TTC549 (cell line): ENCODE results near the gene ITPK1.
"Not testable (repeated sequence)": the region's sequence is repeated elsewhere in the genome, so short reads cannot be mapped to it uniquely, and the experiment has no call there.

Source experiments
- FAIRE-seq: peaks from 2 replicates; lab custom pipeline; 2012; peaks lifted over from hg19 to GRCh38; lab: Jason Lieb, UNC

ITPK1 gene

DNA sequence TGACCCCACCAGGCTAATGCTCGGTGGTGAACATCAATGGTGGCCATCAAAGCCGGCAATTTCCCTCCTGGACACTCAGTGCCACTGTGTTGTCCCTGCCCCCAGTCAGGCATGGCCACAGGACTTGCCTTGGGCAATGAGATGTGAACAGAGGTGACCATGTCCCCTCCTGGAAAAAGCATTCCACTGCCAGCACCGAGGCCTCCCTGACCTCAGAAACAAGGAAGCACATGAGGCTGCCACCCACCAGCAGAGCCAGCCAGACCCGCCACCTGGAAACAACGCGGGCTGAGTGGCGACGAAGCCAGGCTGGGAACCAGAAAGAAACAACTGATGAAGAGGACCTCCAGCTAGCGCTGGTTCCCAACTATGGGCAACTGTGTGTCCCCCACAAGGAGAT, 31.8 kb downstream of the ITPK1 start:
- FAIRE-seq: no peak

GRCh38 chr14:93082576-93083001, 33.1 kb downstream of the ITPK1 start:
- no peak for FAIRE-seq

GRCh38 chr14:93081876-93082570, 33.7 kb downstream of the ITPK1 start:
- FAIRE-seq: no peak

- FAIRE-seq: no peak
These were observed 35.8 kb downstream of the ITPK1 start for GRCh38 chr14:93079865-93080403.

DNA sequence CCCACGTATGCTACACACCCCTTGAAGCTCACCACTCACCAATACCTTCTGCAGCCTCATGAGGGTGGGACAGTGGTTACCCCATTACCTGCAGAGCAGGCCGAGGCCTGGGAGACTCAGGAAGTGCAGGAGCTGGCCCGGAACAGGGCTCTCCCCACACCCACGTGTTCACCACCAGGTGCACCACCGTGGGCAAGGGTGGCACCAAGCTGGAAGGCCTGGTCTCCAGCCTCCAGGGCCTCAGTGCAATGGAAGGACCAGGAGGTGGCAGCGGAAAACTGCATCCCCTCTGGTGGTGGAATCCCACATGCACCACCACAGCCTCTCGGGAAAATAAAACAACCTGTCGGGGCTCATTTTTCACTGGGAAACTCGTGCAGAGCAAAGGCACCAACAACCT, 36.4 kb downstream of the ITPK1 start:
- FAIRE-seq: no peak

- no peak for FAIRE-seq
These were observed 36.9 kb downstream of the ITPK1 start for GRCh38 chr14:93078870-93079269.

- FAIRE-seq: no peak
These were observed 39.0 kb downstream of the ITPK1 start for GRCh38 chr14:93076755-93077154.

GRCh38 chr14:93075891-93076290, 39.8 kb downstream of the ITPK1 start:
- FAIRE-seq: no peak

- FAIRE-seq: no peak
These were observed 41.6 kb downstream of the ITPK1 start for GRCh38 chr14:93073910-93074769.

DNA sequence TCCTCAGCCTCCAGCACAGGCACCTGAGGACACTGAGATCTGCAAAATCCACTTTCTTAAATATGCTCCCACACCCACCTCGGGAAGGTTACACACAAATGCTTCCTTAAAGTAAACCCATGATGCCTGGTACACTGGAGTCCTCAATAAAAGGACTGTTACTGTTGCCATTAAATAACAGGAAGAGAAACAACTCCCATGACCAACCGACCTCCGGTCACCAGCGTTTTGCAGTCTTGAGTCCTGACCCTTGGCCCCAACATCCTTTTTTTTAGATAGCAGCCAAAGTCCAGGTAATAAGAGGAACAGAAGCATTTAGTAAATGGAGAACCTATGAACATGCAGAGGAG, 42.4 kb downstream of the ITPK1 start:
- no peak for FAIRE-seq

GRCh38 chr14:93072659-93073357, 42.9 kb downstream of the ITPK1 start:
- FAIRE-seq: no peak

GRCh38 chr14:93068711-93069110, 47.0 kb downstream of the ITPK1 start:
- no peak for FAIRE-seq

- no peak for FAIRE-seq
These were observed 48.6 kb downstream of the ITPK1 start for GRCh38 chr14:93067088-93067487.

DNA sequence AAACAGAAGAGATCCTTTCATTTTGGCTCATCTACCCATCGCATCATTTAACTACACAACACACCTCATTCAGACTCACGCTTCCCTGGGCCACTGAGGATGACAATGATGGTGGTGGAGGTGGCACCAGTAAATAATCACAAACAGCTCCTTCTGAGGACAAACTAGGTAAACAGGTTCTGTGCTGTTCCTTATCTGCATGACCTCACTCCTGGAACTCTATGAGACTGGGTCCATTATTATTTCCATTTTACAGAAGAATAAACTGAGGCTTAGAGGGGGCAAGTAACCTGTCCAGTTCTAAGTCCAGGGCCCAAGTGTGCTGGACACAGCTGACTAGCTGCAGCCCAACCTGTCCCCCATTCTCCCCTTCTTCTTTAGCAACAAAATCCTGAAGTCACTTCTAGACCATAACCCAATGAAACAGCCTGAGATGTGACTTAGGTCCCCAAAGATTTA, 50.4 kb downstream of the ITPK1 start:
- FAIRE-seq: no peak

DNA sequence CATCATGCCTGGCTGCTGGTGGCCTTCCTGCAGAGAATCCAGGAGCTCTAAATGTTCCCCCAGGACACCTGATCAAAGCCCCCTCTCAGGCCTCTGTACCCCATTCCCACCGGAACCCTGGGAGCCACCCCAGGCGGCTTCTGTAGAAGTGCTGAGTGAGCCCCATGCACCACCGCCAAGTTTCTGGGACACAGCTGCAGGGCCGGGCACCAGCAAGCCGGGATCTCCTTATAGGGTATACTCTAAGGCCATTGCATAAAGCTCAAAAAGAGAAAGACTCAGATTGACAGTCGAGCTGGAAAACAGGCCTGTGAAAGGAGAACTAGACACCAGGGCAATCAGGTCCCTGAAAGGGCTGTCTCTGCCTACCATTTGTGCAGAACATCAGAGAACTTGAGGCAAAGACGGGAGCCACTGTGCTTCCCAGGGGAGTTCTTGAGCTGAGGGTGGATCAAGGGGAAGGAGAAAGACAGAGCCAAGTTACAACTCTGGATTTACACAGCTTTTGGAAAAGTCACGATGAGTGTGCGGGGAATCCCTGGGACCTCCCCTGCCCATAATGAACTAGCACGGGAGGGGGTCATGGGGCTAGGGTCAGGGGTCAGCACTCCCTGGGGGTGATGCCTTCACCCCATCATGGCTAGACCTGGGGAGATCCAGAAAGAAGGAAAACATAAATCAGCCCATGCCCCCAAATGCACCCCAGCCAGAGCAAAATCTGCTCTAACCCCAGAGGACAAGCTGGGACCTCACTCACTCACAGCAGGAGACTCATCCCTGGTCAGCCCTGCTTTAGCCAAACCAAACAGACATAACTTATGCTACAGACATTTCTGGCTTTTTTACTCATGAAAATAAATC, 51.1 kb downstream of the ITPK1 start:
- FAIRE-seq: no peak

DNA sequence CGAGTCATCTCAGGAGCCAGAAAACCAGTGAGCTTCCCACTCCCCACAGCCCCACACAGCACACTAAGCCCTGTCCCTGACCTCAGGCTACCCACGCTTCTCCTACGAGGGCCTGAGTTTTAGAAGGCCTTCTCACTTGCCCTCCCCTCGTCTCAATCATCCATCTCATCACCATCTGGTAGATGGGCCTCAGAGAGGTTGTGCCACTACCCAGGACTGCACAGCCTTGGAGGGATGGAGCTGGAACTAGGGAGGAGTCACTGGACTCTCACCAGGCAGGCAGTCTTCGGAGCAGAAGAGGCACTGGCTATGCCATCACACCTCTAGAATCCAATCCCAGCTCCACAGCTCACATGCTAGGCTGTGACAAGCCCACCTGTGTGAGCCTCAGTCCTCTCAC, 52.3 kb downstream of the ITPK1 start:
- no peak for FAIRE-seq

GRCh38 chr14:93062890-93063289, 52.8 kb downstream of the ITPK1 start:
- no peak for FAIRE-seq

DNA sequence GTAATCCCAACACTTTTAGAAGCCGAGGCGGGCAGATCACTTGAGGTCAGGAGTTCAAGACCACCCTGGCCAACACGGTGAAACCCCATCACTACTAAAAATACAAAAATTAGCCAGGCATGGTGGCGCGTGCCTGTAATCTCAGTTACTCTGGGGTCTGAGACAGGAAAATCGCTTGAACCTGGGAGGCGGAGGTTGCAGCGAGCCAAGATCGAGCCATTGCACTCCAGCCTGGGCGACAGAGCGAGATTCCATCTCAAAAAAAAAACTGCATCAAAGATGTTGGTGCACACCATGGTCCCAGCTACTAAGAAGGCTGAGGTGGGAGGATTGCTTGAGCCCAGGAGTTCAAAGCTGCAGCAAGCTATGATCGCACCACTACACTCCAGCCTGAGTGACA, 53.7 kb downstream of the ITPK1 start:
- FAIRE-seq: not testable (repeated sequence)

DNA sequence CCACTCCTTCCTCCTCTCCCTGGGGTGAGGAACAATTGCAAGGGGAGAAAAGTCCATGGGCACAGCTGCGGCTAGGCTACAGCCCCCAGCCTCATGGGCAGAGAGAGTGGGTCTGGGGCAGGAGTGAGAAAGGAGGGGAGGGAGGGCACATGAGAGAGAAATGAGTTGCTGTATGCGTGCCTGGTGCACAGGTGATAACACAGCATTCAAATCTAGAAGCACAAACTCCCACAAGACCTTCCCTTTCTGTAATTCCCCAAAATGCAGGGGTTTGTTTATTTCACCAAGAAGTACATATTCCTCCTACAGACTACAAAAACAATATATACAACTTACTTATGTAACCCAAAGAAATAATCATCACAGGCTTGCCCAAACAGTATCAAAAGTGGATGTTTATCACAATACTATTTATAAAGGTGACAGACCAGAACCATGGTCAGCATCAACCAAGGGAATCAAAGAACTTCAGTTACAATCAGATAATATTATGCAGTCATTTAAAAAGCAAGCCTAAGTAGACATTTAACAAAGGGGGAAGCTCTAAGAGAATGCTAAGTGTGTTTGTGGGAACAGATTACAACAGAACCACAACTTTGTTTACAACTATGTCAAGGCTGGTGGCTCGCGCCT, 54.2 kb downstream of the ITPK1 start:
- FAIRE-seq: no peak

- FAIRE-seq: no peak
These were observed 54.9 kb downstream of the ITPK1 start for GRCh38 chr14:93060841-93061240.

GRCh38 chr14:93059917-93060545, 55.7 kb downstream of the ITPK1 start:
- no peak for FAIRE-seq
